ENCODE data around the gene MITF. TPM values are rescaled to one million over a fixed set of nuclear protein-coding genes. Genes with fewer than 3 reads are reported as not detected.
"Not testable (repeated sequence)": the region's sequence is repeated elsewhere in the genome, so short reads cannot be mapped to it uniquely, and the experiment has no call there.

MITF gene
- total RNA-seq, 2 experiments from 2014 or later = not detected

DNA sequence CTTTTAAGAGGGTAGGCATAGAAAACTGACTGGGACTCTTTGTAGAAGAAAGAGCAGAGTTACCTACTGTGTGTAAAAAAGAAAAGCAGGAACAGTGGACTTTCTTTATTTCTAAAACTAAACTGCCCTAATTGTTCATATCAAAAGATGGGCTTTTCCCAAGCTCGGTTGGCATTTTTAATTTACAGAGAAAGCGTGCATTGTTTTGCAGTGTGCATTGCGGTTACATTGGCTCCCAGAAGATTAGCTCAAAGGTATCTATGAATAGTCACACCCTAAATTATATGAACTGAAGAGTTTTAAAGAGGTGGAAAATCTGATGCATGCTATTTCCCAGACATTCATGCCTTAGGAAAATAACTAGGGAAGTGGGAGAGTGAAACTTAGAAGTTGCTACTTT lies 36.5 kb downstream of the MITF start:
- H3K4me1 Mint-ChIP-seq = no peaks in the 10 kb centered on the region

DNA sequence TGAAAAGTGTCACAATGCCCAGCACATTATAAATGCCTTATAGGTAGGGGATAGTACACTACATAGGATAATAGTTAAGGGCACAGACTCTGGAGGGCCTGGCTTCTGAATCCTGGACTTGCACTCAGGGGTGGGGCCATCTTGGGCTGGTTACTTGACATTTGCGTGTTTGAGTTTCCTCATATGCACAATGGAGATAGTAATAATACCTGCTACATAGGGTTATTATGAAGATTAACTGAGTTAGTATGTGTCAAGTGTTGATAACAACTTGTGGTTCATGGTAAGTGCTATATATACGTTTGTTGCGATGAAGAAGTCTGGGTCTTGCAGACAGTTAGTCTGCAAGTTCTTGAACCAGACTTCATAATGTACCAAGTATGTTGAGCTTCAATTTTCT lies 37.0 kb downstream of the MITF start:
- Mint-ChIP-seq H3K36me3 (no peaks in the 10 kb centered on the region), H3K4me3 (no peak overlapping the region), H3K27ac (no peak overlapping the region), H3K27me3 (no peaks in the 10 kb centered on the region), H3K4me1 (no peaks in the 10 kb centered on the region), H3K9me3 (ENCODE audit: low read depth) (no peaks in the 10 kb centered on the region)
- no peak for DNase-seq
- no peak for ATAC-seq
- CTCF ChIA-PET = no interaction called here

More for the DNA sequence above, 36.5 kb downstream of the MITF start:
- Mint-ChIP-seq H3K27me3 (no peaks in the 10 kb centered on the region), H3K9me3 (ENCODE audit: low read depth) (no peaks in the 10 kb centered on the region), H3K27ac (no peak overlapping the region), H3K4me3 (no peak overlapping the region), H3K36me3 (no peaks in the 10 kb centered on the region)
- DNase-seq (no peak), ATAC-seq (no peak)
- CTCF ChIA-PET = no interaction called here

- H3K4me1 Mint-ChIP-seq = no peaks in the 10 kb centered on the region
- CTCF ChIA-PET = no interaction called here
Measured at GRCh38 chr3:69776920-69777581, 37.8 kb downstream of the MITF start.

GRCh38 chr3:69777582-69777967 lies 38.3 kb downstream of the MITF start:
- no peak overlapping the region for H3K27ac Mint-ChIP-seq
- H3K36me3 Mint-ChIP-seq = no peaks in the 10 kb centered on the region

More at GRCh38 chr3:69776920-69777581, 37.8 kb downstream of the MITF start:
- H3K27me3 Mint-ChIP-seq = no peaks in the 10 kb centered on the region
- no peak overlapping the region for H3K27ac Mint-ChIP-seq
- no peaks in the 10 kb centered on the region for H3K36me3 Mint-ChIP-seq
- H3K9me3 Mint-ChIP-seq (ENCODE audit: low read depth) = no peaks in the 10 kb centered on the region
- no peak overlapping the region for H3K4me3 Mint-ChIP-seq
- DNase-seq = no peak
- ATAC-seq = no peak

GRCh38 chr3:69781593-69781992 lies 42.3 kb downstream of the MITF start:
- Mint-ChIP-seq H3K27me3 (no peaks in the 10 kb centered on the region), H3K36me3 (no peaks in the 10 kb centered on the region), H3K9me3 (ENCODE audit: low read depth) (no peaks in the 10 kb centered on the region), H3K4me1 (no peaks in the 10 kb centered on the region), H3K4me3 (no peak overlapping the region), H3K27ac (no peak overlapping the region)
- ATAC-seq (no peak), DNase-seq (no peak)
- CTCF ChIA-PET = no interaction called here

More at GRCh38 chr3:69777582-69777967, 38.3 kb downstream of the MITF start:
- Mint-ChIP-seq H3K9me3 (ENCODE audit: low read depth) (no peaks in the 10 kb centered on the region), H3K27me3 (no peaks in the 10 kb centered on the region), H3K4me1 (no peaks in the 10 kb centered on the region), H3K4me3 (no peak overlapping the region)
- ATAC-seq (no peak), DNase-seq (no peak)
- CTCF ChIA-PET = no interaction called here

GRCh38 chr3:69784954-69785514 lies 45.8 kb downstream of the MITF start:
- CTCF ChIA-PET = no interaction called here
- Mint-ChIP-seq H3K36me3 (no peaks in the 10 kb centered on the region), H3K27ac (no peak overlapping the region), H3K9me3 (ENCODE audit: low read depth) (no peaks in the 10 kb centered on the region), H3K27me3 (no peaks in the 10 kb centered on the region), H3K4me1 (no peaks in the 10 kb centered on the region), H3K4me3 (no peak overlapping the region)
- no peak for ATAC-seq
- no peak for DNase-seq

- no peaks in the 10 kb centered on the region for H3K36me3 Mint-ChIP-seq
- DNase-seq = no peak
- no peaks in the 10 kb centered on the region for H3K4me1 Mint-ChIP-seq
- no peaks in the 10 kb centered on the region for H3K9me3 Mint-ChIP-seq (ENCODE audit: low read depth)
- CTCF ChIA-PET = no interaction called here
- ATAC-seq = no peak
- no peak overlapping the region for H3K27ac Mint-ChIP-seq
- no peak overlapping the region for H3K4me3 Mint-ChIP-seq
- H3K27me3 Mint-ChIP-seq = no peaks in the 10 kb centered on the region
Measured at GRCh38 chr3:69785769-69786320, 46.6 kb downstream of the MITF start.

- Mint-ChIP-seq H3K27ac (no peak overlapping the region), H3K27me3 (no peaks in the 10 kb centered on the region), H3K4me3 (no peak overlapping the region), H3K36me3 (no peaks in the 10 kb centered on the region), H3K4me1 (no peaks in the 10 kb centered on the region), H3K9me3 (ENCODE audit: low read depth) (no peaks in the 10 kb centered on the region)
- ATAC-seq (no peak), DNase-seq (no peak)
- CTCF ChIA-PET = no interaction called here
Measured at GRCh38 chr3:69786854-69787253, 47.6 kb downstream of the MITF start.

DNA sequence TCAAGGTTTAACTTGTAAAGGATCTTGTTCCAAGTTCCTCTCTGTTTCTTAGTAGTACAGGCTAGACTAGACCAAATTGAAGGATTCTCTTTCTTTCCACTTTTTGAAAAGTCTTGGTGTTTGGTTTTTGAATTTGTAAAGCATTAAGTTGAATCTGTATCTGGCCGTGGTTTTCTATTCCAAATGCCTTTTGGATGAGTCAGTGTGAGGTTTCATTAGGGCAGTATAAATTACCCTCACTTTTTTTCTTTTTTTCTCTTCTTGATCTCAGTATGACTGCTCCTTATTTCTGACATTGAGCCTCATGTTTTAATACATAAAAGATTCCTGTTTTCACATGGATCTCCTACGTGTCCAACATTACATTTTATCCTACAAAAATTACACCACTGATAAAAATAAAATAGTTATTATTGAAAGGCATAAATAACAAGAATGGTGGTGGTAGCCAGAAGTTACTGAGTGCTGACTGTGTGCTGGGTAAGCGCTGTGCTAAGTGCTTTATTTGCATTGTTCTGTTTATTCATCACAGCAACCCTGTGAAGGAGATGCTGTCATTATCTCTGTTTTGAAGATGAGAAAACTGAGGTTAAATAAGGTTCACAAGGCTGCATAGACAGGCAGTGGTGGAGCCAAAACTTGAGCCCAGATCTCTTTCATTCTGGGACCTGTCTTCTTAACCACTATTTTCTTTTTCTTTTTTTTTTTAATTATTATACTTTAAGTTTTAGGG lies 48.3 kb downstream of the MITF start:
- Mint-ChIP-seq H3K4me1 (no peaks in the 10 kb centered on the region), H3K27ac (no peak overlapping the region), H3K36me3 (no peaks in the 10 kb centered on the region), H3K27me3 (no peaks in the 10 kb centered on the region), H3K4me3 (no peak overlapping the region), H3K9me3 (ENCODE audit: low read depth) (no peaks in the 10 kb centered on the region)
- no peak for DNase-seq
- CTCF ChIA-PET = no interaction called here
- no peak for ATAC-seq

- Mint-ChIP-seq H3K4me1 (no peaks in the 10 kb centered on the region), H3K9me3 (ENCODE audit: low read depth) (no peaks in the 10 kb centered on the region), H3K36me3 (no peaks in the 10 kb centered on the region), H3K4me3 (no peak overlapping the region), H3K27me3 (no peaks in the 10 kb centered on the region), H3K27ac (no peak overlapping the region)
- DNase-seq = no peak
- CTCF ChIA-PET = no interaction called here
- ATAC-seq = no peak
Measured at GRCh38 chr3:69791106-69791505, 51.8 kb downstream of the MITF start.

DNA sequence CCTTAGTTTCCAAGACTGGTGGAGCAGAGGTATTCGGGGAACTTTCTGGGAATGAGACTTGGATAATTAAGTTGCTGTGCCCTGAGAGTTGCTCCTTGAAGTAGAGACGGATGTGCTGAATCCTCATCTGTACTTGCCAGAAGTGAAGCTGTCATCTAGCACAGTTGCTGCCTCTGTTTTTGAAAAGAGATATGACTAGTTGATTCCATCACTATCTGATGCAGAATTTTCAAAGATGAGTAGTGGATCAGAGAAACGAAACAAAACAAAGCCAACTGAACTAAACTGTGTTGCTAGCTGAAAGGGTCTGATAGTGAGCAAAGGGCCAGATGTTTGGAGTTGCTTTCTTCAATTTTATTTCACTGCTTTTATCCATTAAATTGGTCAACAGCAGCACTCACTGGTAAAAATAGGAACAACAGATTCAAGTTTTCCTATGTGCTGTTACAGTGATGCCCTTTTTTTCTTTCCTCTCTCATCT lies 52.7 kb downstream of the MITF start:
- H3K4me3 Mint-ChIP-seq = no peak overlapping the region
- DNase-seq (no peak), ATAC-seq (no peak)
- CTCF ChIA-PET = no interaction called here
- H3K27me3 Mint-ChIP-seq = no peaks in the 10 kb centered on the region
- no peaks in the 10 kb centered on the region for H3K9me3 Mint-ChIP-seq (ENCODE audit: low read depth)
- no peaks in the 10 kb centered on the region for H3K36me3 Mint-ChIP-seq
- H3K4me1 Mint-ChIP-seq = no peaks in the 10 kb centered on the region
- H3K27ac Mint-ChIP-seq = no peak overlapping the region

- DNase-seq; H3K9me3 Mint-ChIP-seq (ENCODE audit: low read depth); H3K27ac Mint-ChIP-seq; ATAC-seq; H3K4me1 Mint-ChIP-seq; CTCF ChIA-PET; H3K4me3 Mint-ChIP-seq; H3K36me3 Mint-ChIP-seq; H3K27me3 Mint-ChIP-seq: not testable (repeated sequence)
Measured at GRCh38 chr3:69796126-69796525, 56.9 kb downstream of the MITF start.

DNA sequence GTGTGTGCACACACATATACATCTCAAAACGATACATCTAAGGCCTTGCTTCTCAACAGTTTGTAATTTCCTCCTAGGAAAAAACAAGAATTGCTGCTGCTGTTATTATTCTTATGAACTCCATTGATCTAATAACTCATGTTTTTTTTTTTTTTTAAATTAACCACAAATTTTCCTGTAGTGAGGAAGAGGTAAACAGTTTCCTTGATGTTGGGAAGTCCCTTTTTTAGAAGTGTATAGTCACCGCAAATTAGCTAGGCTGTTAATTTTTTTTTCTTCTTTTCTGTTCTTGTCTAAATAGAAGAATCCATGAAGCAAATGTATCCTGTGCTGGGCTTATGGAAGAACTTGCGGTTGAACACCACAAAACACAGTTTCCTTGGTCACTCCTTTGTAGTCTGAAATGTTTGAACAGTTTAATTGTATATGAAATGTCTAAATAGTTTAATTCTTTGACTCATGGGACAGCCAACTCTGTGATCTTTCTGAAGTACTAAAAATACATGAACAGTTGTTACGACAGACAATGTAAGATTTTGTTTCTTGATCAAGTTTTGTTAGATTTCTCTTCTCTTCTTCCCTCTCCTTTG lies 64.5 kb downstream of the MITF start:
- no peak for DNase-seq
- CTCF ChIA-PET = no interaction called here
- no peak overlapping the region for H3K4me3 Mint-ChIP-seq
- no peak for ATAC-seq
- H3K27me3 Mint-ChIP-seq = no peaks in the 10 kb centered on the region
- H3K36me3 Mint-ChIP-seq = no peaks in the 10 kb centered on the region
- H3K4me1 Mint-ChIP-seq = no peaks in the 10 kb centered on the region
- no peaks in the 10 kb centered on the region for H3K9me3 Mint-ChIP-seq (ENCODE audit: low read depth)
- H3K27ac Mint-ChIP-seq = no peak overlapping the region

DNA sequence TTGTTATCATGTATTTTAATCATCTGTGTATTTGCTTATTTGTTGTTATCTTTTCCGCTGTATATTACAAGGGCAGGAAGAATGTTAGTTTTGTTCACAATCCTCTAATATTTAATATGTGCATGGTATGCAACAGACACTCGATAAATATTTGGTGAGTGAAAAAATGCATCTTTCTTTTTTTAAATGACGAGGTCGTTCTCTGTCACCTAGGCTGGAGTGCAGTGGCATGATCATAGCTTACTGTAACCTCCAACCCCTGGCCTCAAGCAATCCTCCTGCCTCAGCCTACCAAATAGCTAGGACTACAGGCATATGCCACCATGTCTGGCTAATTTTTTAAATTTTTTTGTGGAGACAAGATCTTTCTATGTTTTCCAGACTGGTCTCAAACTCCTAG lies 66.2 kb downstream of the MITF start:
- Mint-ChIP-seq H3K4me1 (no peaks in the 10 kb centered on the region), H3K36me3 (no peaks in the 10 kb centered on the region), H3K27ac (no peak overlapping the region), H3K4me3 (no peak overlapping the region), H3K9me3 (ENCODE audit: low read depth) (no peaks in the 10 kb centered on the region), H3K27me3 (no peaks in the 10 kb centered on the region)
- DNase-seq (no peak), ATAC-seq (no peak)
- CTCF ChIA-PET = no interaction called here

Measured in activated CD8-positive, alpha-beta memory T cell treated with anti-CD3 and anti-CD28 coated beads, Interleukin-2, amount 10 ng/mL, durations not matched to agents 7 days and 5 days (primary cell).